Heart left ventricle (tissue), 13 donors: ENCODE measurements around the gene VPS13C.

ENCODE experiments used
- POLR2A ChIP-seq, 2 donors: fragments of 450-650 bp; IDR thresholded peaks; one replicate each; pipeline ENCODE4 v1.6.1; 2017; ENCODE audit warnings: antibody characterized with exemption in 2 of 2, mild to moderate bottlenecking in 2 of 2, moderate library complexity in 2 of 2
- TF ChIP-seq, protein P1 (sequence below), 12 donors: fragments of 200-600 bp; sonication (generic) in 4 of 12; IDR thresholded peaks; one replicate each; pipeline versions ENCODE4 v1.5.0 to v1.8.0; 2018 to 2022; ENCODE audit warnings: antibody characterized with exemption in 12 of 12, mild to moderate bottlenecking in 5 of 12
- donor health status: ischemic (EF 13 %, LVEDD 7.1; RV severe dilation, severe dysfunction).
- donor health status: DM: no; HTN: yes; CAD: no.
- donor health status: DM: no; HTN: no; CAD: no.
- donor health status: ischemic (EF 25% LVEDD 6.9; RV normal size, moderate dysfunction).
- donor health status: ischemic (EF 25% LVEDD 5.7; RV mildly dilated, moderate dysfunction).
- donor health status: ischemic (EF 35%, LVEDD 5.7; RV mildly dilated, moderate dysfunction).
- donor health status: nonischemic (EF 11% LVEDD 7.7; RV severe dilation, severe dysfunction).
- donor health status: DM: yes; HTN: yes; CAD: no.
- donor health status: PGD.
- donor health status: ischemic (EF 29% LVEDD 5.4; RV normal size, mild dysfunction).
- donor health status: nonischemic (EF 23%, LVEDD 6.1; RV moderate dilation, normal function).

DNA sequence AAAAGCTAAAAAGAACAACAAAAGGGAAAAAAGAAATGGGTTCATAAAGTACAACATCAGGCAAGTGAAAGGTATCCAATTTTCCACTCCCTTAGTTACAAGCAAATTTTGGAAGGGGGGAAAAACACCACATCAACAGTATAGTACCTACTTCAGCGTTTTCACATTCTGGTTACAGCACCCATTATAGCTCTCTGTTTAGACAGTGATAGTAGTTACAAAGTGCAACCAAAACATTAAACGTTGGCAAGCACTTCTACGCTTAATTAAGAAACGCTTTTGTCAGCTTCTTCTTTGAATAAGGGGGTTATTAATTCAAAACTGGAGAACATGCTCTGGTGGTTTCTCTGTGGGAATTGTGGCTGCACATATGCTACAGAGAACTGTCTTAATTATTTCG lies 180.2 kb downstream of the VPS13C start:
- TF ChIP-seq, protein P1, sequence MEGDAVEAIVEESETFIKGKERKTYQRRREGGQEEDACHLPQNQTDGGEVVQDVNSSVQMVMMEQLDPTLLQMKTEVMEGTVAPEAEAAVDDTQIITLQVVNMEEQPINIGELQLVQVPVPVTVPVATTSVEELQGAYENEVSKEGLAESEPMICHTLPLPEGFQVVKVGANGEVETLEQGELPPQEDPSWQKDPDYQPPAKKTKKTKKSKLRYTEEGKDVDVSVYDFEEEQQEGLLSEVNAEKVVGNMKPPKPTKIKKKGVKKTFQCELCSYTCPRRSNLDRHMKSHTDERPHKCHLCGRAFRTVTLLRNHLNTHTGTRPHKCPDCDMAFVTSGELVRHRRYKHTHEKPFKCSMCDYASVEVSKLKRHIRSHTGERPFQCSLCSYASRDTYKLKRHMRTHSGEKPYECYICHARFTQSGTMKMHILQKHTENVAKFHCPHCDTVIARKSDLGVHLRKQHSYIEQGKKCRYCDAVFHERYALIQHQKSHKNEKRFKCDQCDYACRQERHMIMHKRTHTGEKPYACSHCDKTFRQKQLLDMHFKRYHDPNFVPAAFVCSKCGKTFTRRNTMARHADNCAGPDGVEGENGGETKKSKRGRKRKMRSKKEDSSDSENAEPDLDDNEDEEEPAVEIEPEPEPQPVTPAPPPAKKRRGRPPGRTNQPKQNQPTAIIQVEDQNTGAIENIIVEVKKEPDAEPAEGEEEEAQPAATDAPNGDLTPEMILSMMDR (IDR thresholded peaks at IDR 0.05), result no peak
- TF ChIP-seq POLR2A (IDR thresholded peaks at IDR 0.05), result no peak
